ENCODE data around the gene ZBTB7B. TPM values are rescaled to one million over a fixed set of nuclear protein-coding genes. Genes with fewer than 3 reads are reported as not detected.

ZBTB7B gene
- total RNA-seq, 3 donors from 2014 or later, result 175 to 313 (median 255) TPM

DNA sequence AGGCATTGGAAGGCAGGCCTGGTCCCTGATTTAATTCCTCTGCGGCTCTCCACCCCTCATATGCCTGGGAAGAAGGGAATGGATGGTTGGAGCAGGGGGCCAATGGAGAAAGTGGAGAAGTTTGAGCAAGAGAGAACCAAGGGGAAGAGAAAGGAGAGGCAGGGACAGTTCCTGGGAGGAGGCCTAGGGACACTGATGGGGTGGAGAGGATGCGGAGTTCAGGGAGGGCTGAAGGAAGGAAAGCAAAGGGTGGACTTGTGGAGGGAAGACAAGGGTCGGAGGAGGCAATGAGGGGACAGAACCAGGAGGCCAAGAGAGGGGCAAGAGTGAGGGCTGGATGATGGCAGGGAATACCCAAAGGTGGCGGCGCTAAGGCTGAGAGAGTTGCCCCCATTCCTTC, 7.1 kb downstream of the ZBTB7B start:
- TF ChIP-seq CTCF (IDR thresholded peaks at IDR 0.05), result no peak
- H3K4me1 ChIP-seq (ENCODE audit: low read depth), result peaks cover 77% of the 10 kb centered on the region
- H3K9me3 ChIP-seq, result no peaks in the 10 kb centered on the region
- no peak for ATAC-seq
- H3K4me3 ChIP-seq, result no peak overlapping the region
- no peak for DNase-seq
- intact Hi-C loops (cut with DNase I, micrococcal nuclease), result loop anchor here in 1 of 2 donors (10.0 kb wide), 1 partner anchor 45 kb away; the partner anchor contains the start of gene PYGO2
- H3K36me3 ChIP-seq (ENCODE audit: low read depth), result no peaks in the 10 kb centered on the region

DNA sequence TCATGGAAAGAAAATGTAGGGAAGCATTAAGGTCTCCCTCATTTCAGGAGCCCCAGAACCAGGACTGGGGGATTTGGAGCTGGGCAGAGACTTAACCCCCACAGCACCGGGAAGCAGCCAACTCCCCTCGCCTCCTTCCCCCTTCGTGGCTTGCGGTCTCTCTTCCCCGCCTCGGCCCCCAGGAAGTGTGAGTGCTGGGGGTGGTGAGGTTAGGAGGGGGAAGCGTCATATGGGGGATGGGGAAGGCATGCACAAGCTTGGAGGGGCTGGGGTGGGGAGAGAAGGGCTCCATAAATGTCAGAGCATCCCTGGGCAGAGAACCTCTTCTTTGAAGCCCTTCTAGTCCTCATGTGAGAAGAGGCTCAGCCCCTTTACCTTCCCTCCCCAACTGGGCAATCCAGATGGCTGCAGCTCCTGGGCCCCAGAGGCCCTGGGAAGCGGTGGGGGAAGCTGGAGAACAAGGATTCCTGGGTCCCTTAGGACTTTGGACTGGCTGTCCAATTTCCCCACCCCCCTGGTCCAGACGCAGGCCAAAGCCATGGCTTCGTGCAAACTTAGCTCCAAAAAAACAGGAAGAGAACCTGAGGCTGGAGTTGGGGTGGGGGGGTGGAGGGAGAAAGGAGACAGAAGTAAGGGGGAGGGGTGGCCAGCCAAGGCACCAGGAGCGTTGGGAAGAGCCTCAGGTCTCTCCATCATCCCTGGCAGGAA, 7.8 kb downstream of the ZBTB7B start:
- peak; percentile 41 to 69 (median 53) for DNase-seq
- TF ChIP-seq CTCF (IDR thresholded peaks at IDR 0.05), result no peak
- Histone ChIP-seq H3K4me3 (no peak overlapping the region), H3K36me3 (ENCODE audit: low read depth) (no peaks in the 10 kb centered on the region), H3K9me3 (no peaks in the 10 kb centered on the region), H3K4me1 (ENCODE audit: low read depth) (peaks cover 72% of the 10 kb centered on the region)
- no peak for ATAC-seq
- intact Hi-C loops (cut with DNase I, micrococcal nuclease), result loop anchor here in 1 of 2 donors (10.0 kb wide), 1 partner anchor 46 kb away; the partner anchor contains the start of gene PYGO2

DNA sequence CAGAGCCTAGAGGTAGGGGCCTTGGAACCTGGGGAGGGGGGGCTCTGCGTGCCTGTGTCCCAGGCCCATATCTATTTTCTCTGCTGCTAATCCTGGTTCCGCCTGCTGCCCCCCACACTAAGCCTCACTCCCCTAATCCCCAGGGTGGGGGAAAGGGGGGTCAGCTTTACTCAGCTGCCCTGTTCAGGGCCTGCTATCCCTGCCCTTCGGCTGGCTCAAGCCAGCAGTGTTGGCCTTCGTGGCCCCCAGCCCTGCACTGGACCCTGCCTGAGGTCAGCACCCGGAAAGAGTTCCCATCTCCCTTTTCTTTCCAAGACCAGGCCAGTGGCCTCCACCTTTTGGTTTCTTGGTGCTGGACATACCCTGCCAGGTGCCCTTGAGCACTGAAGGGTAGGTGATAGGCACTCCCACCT, 8.4 kb downstream of the ZBTB7B start:
- peaks cover 71% of the 10 kb centered on the region for H3K4me1 ChIP-seq (ENCODE audit: low read depth)
- DNase-seq, result no peak

GRCh38 chr1:155011437-155012025, 8.9 kb downstream of the ZBTB7B start:
- ATAC-seq, result no peak
- TF ChIP-seq CTCF (IDR thresholded peaks at IDR 0.05), result no peak
- Histone ChIP-seq H3K4me1 (ENCODE audit: low read depth) (peaks cover 68% of the 10 kb centered on the region), H3K36me3 (ENCODE audit: low read depth) (no peaks in the 10 kb centered on the region), H3K4me3 (no peak overlapping the region), H3K9me3 (no peaks in the 10 kb centered on the region)
- intact Hi-C loops (cut with DNase I, micrococcal nuclease), result loop anchor here in 1 of 2 donors (10.0 kb wide), 1 partner anchor 47 kb away; the partner anchor contains the start of gene PYGO2
- DNase-seq, result peak in 1 of 3 donors; percentile 66

More for the DNA sequence above, 8.4 kb downstream of the ZBTB7B start:
- Histone ChIP-seq H3K9me3 (no peaks in the 10 kb centered on the region), H3K36me3 (ENCODE audit: low read depth) (no peaks in the 10 kb centered on the region), H3K4me3 (no peak overlapping the region)
- intact Hi-C loops (cut with DNase I, micrococcal nuclease), result loop anchor here in 1 of 2 donors (10.0 kb wide), 1 partner anchor 46 kb away; the partner anchor contains the start of gene PYGO2
- no peak for ATAC-seq
- TF ChIP-seq CTCF (IDR thresholded peaks at IDR 0.05), result no peak

GRCh38 chr1:155012026-155012546, 9.5 kb downstream of the ZBTB7B start:
- Histone ChIP-seq H3K36me3 (ENCODE audit: low read depth) (no peaks in the 10 kb centered on the region), H3K4me3 (no peak overlapping the region), H3K9me3 (no peaks in the 10 kb centered on the region), H3K4me1 (ENCODE audit: low read depth) (peaks cover 68% of the 10 kb centered on the region)
- DNase-seq (peak; percentile 84 to 89 (median 86)), ATAC-seq (peak; percentile 44)
- intact Hi-C loops (cut with DNase I, micrococcal nuclease), result loop anchor here in 1 of 2 donors (10.0 kb wide), 1 partner anchor 47 kb away; the partner anchor contains the start of gene PYGO2
- TF ChIP-seq CTCF (IDR thresholded peaks at IDR 0.05), result no peak
